Thoracic aorta (tissue), 2 donors: ENCODE measurements around the gene CAMK2A. TPM values are rescaled to one million over a fixed set of nuclear protein-coding genes. Genes with fewer than 3 reads are reported as not detected.

Experiments
- ATAC-seq: fragments of 150-250 bp; one replicate; pipeline ENCODE4 v1.8.0; 2017; ENCODE audit warnings: low read depth; ENCODE audit not compliant: insufficient number of reproducible peaks, low FRiP score
- DNase-seq: peaks from one replicate; pipeline ENCODE4 v3.0.0-alpha.2; 2020; ENCODE audit warnings: low spot score
- H3K27ac ChIP-seq, 2 donors: fragments of 200-600 bp; sonication (generic); 1 replicate in 1 of 2; 2 replicates in 1 of 2; pipeline ENCODE4 v1.5.1; 2016; ENCODE audit warnings: mild to moderate bottlenecking in 2 of 2, moderate library complexity in 2 of 2
- H3K27me3 ChIP-seq: fragments of 200-600 bp; sonication (generic); replicated peaks from 2 replicates; pipeline ENCODE4 v1.6.0; 2016; ENCODE audit warnings: mild to moderate bottlenecking; ENCODE audit not compliant: insufficient read depth
- H3K36me3 ChIP-seq: fragments of 200-600 bp; sonication (generic); one replicate; pipeline ENCODE4 v1.5.1; 2016
- H3K4me1 ChIP-seq, 2 donors: fragments of 200-600 bp; sonication (generic); 1 replicate in 1 of 2; 2 replicates in 1 of 2; pipeline versions ENCODE4 v1.5.1 to v1.6.0; 2016; ENCODE audit warnings: low read depth in 2 of 2, mild to moderate bottlenecking in 1 of 2; ENCODE audit not compliant: control insufficient read depth in 1 of 2
- H3K4me3 ChIP-seq: fragments of 200-600 bp; sonication (generic); 2 replicates; pipeline ENCODE4 v1.5.1; 2016; ENCODE audit warnings: mild to moderate bottlenecking
- H3K9me3 ChIP-seq: fragments of 200-600 bp; sonication (generic); 2 replicates; pipeline ENCODE4 v1.5.1; 2016
- CTCF ChIP-seq: fragments of 200-600 bp; sonication (generic); IDR thresholded peaks from one replicate; pipeline ENCODE4 v1.5.1; 2019; ENCODE audit warnings: antibody characterized with exemption
- total RNA-seq, 2 donors: library from RNA; depleted of rRNA; stranded (reverse); fragments of >200 nt; gene quantifications; one replicate each; pipeline versions ENCODE4 v1.1.0 to v1.2.3, GENCODE V29; 2016

Gene CAMK2A
- total RNA-seq, 2 donors from 2014 or later, result 0.35 TPM; not detected in 1

GRCh38 chr5:150321211-150321610 lies 31.6 kb upstream of the CAMK2A start:
- Histone ChIP-seq H3K4me3 (no peak overlapping the region), H3K9me3 (no peaks in the 10 kb centered on the region), H3K27ac (no peak overlapping the region), H3K27me3 (no peaks in the 10 kb centered on the region), H3K4me1 (no peaks in the 10 kb centered on the region), H3K36me3 (no peaks in the 10 kb centered on the region)
- no peak for ATAC-seq
- TF ChIP-seq CTCF, result no peak
- no peak for DNase-seq

GRCh38 chr5:150320044-150320613 lies 30.6 kb upstream of the CAMK2A start:
- H3K9me3 ChIP-seq, result no peaks in the 10 kb centered on the region
- H3K4me3 ChIP-seq, result no peak overlapping the region
- H3K27ac ChIP-seq, result no peak overlapping the region
- ATAC-seq (no peak), DNase-seq (peak; percentile 28)
- no peaks in the 10 kb centered on the region for H3K4me1 ChIP-seq
- no peak for TF ChIP-seq CTCF
- no peaks in the 10 kb centered on the region for H3K27me3 ChIP-seq
- H3K36me3 ChIP-seq, result no peaks in the 10 kb centered on the region

- no peak for DNase-seq
- Histone ChIP-seq H3K4me1 (no peaks in the 10 kb centered on the region), H3K27ac (no peak overlapping the region), H3K9me3 (no peaks in the 10 kb centered on the region), H3K4me3 (no peak overlapping the region), H3K27me3 (no peaks in the 10 kb centered on the region), H3K36me3 (no peaks in the 10 kb centered on the region)
- no peak for ATAC-seq
- TF ChIP-seq CTCF, result no peak
Observed at GRCh38 chr5:150319484-150319790, 29.9 kb upstream of the CAMK2A start.

GRCh38 chr5:150318613-150319483 lies 29.3 kb upstream of the CAMK2A start:
- TF ChIP-seq CTCF, result no peak
- no peak for DNase-seq
- no peak for ATAC-seq
- Histone ChIP-seq H3K27ac (no peak overlapping the region), H3K4me1 (no peaks in the 10 kb centered on the region), H3K27me3 (no peaks in the 10 kb centered on the region), H3K4me3 (no peak overlapping the region), H3K36me3 (no peaks in the 10 kb centered on the region), H3K9me3 (no peaks in the 10 kb centered on the region)

DNA sequence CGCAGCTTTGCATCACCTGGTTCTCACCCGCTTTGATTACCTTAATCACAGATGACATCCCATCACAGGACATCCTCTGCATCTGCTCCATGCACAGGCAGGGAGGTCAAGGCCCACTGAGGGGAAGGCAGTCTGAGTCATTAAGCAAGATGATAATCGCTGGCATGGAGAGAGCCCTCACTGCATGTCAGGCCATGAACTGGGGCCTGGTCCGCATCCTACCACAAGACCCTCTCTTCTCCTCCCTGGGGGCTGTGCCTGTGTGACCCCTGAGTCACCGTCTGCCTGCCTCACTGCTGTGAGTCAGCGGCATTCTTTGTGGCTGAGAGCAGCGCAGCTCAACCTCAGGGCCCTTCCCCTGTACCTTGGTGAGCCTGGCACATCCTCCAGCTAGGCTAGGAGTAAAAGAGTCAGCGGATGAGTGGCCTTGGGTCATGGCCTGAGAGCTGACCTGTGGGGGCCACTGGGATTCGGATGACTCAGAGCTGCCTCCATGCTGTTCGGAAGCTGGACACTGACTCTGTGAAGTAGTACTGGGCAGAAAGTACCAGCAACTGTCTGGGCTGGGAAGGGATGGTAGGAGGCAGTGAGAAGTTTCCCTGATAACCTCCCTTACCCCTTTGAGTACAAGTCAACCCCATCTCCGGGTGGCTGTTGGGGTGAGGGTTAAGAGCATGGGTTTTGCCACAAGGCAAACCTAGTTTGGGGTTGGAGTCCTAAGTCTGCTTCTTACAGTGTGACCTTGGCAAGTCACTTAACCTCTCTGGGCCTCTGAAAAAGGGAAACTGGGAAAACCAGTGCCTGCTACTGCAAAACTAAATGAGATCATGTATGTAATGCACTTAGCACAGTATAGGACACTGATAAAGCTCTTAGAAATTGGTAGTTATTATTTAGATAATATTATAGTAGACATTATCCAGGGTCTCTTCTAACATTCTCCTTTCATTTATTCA lies 27.8 kb upstream of the CAMK2A start:
- no peaks in the 10 kb centered on the region for H3K36me3 ChIP-seq
- no peak overlapping the region for H3K27ac ChIP-seq
- no peak overlapping the region for H3K4me3 ChIP-seq
- H3K9me3 ChIP-seq, result no peaks in the 10 kb centered on the region
- TF ChIP-seq CTCF, result no peak
- H3K4me1 ChIP-seq, result no peaks in the 10 kb centered on the region
- H3K27me3 ChIP-seq, result no peaks in the 10 kb centered on the region
- DNase-seq (no peak), ATAC-seq (no peak)
